ENCODE measurements around the gene LARGE1.

Gene LARGE1

GRCh38 chr22:33470456-33470855 is 449.8 kb downstream of the LARGE1 start:
- no peak for TF ChIP-seq FOXP2 (optimal IDR thresholded peaks at IDR 0.05; ENCODE audit: borderline replicate concordance, extremely low read depth, extremely low read length, insufficient read depth)
- TF ChIP-seq POLR2AphosphoS5 (IDR thresholded peaks at IDR 0.05; ENCODE audit: low read depth, low read length), result no peak
- TF ChIP-seq TAF1 (IDR thresholded peaks at IDR 0.05; ENCODE audit: borderline replicate concordance, insufficient read depth, low read length), result no peak
- no peak for TF ChIP-seq SIN3A (IDR thresholded peaks at IDR 0.05; ENCODE audit: borderline replicate concordance, insufficient read depth, low read length)
- TF ChIP-seq REST (IDR thresholded peaks at IDR 0.05; ENCODE audit: insufficient read depth in 1 of 2, low read depth in 2 of 2, low read length in 2 of 2), result no peak

- no peak for TF ChIP-seq SIN3A (IDR thresholded peaks at IDR 0.05; ENCODE audit: borderline replicate concordance, insufficient read depth, low read length)
- TF ChIP-seq FOXP2 (optimal IDR thresholded peaks at IDR 0.05; ENCODE audit: borderline replicate concordance, extremely low read depth, extremely low read length, insufficient read depth), result no peak
- TF ChIP-seq POLR2AphosphoS5 (IDR thresholded peaks at IDR 0.05; ENCODE audit: low read depth, low read length), result no peak
- no peak for TF ChIP-seq REST (IDR thresholded peaks at IDR 0.05; ENCODE audit: insufficient read depth in 1 of 2, low read depth in 2 of 2, low read length in 2 of 2)
- TF ChIP-seq TAF1 (IDR thresholded peaks at IDR 0.05; ENCODE audit: borderline replicate concordance, insufficient read depth, low read length), result no peak
These were observed 452.6 kb downstream of the LARGE1 start for GRCh38 chr22:33467620-33468095.

GRCh38 chr22:33467080-33467479 is 453.2 kb downstream of the LARGE1 start:
- TF ChIP-seq TAF1 (IDR thresholded peaks at IDR 0.05; ENCODE audit: borderline replicate concordance, insufficient read depth, low read length) (no peak), FOXP2 (optimal IDR thresholded peaks at IDR 0.05; ENCODE audit: borderline replicate concordance, extremely low read depth, extremely low read length, insufficient read depth) (no peak), POLR2AphosphoS5 (IDR thresholded peaks at IDR 0.05; ENCODE audit: low read depth, low read length) (no peak), SIN3A (IDR thresholded peaks at IDR 0.05; ENCODE audit: borderline replicate concordance, insufficient read depth, low read length) (no peak), REST (IDR thresholded peaks at IDR 0.05; ENCODE audit: insufficient read depth in 1 of 2, low read depth in 2 of 2, low read length in 2 of 2) (no peak)

GRCh38 chr22:33465554-33465953 is 454.7 kb downstream of the LARGE1 start:
- TF ChIP-seq FOXP2 (optimal IDR thresholded peaks at IDR 0.05; ENCODE audit: borderline replicate concordance, extremely low read depth, extremely low read length, insufficient read depth) (no peak), REST (IDR thresholded peaks at IDR 0.05; ENCODE audit: insufficient read depth in 1 of 2, low read depth in 2 of 2, low read length in 2 of 2) (no peak), TAF1 (IDR thresholded peaks at IDR 0.05; ENCODE audit: borderline replicate concordance, insufficient read depth, low read length) (no peak), SIN3A (IDR thresholded peaks at IDR 0.05; ENCODE audit: borderline replicate concordance, insufficient read depth, low read length) (no peak), POLR2AphosphoS5 (IDR thresholded peaks at IDR 0.05; ENCODE audit: low read depth, low read length) (no peak)

GRCh38 chr22:33464698-33465097 is 455.6 kb downstream of the LARGE1 start:
- no peak for TF ChIP-seq FOXP2 (optimal IDR thresholded peaks at IDR 0.05; ENCODE audit: borderline replicate concordance, extremely low read depth, extremely low read length, insufficient read depth)
- no peak for TF ChIP-seq REST (IDR thresholded peaks at IDR 0.05; ENCODE audit: insufficient read depth in 1 of 2, low read depth in 2 of 2, low read length in 2 of 2)
- TF ChIP-seq SIN3A (IDR thresholded peaks at IDR 0.05; ENCODE audit: borderline replicate concordance, insufficient read depth, low read length), result no peak
- TF ChIP-seq POLR2AphosphoS5 (IDR thresholded peaks at IDR 0.05; ENCODE audit: low read depth, low read length), result no peak
- TF ChIP-seq TAF1 (IDR thresholded peaks at IDR 0.05; ENCODE audit: borderline replicate concordance, insufficient read depth, low read length), result no peak
